DND-41 (cell line): ENCODE measurements around the gene MVD.

ENCODE experiments used
- ATAC-seq: fragments of 200-7000 bp; cut with Tn5 transposase; 3 replicates; pipeline ENCODE4 v1.9.1; 2021; ENCODE audit warnings: low read depth; ENCODE audit not compliant: insufficient read depth
- DNase-seq: peaks from one replicate; pipeline ENCODE4 v3.0.0-alpha.2; 2020
- H2AFZ ChIP-seq: 2 replicates; pipeline ENCODE4 v1.6.0; 2012; ENCODE audit warnings: low read depth, low read length
- H3K27ac ChIP-seq: 2 replicates; pipeline ENCODE4 v1.5.1; 2012; ENCODE audit warnings: low read length, inconsistent platforms
- H3K27me3 ChIP-seq: fragments of 200-600 bp; sonication (generic); 2 replicates; pipeline ENCODE4 v1.6.0; 2012; ENCODE audit warnings: low read length, mild to moderate bottlenecking, inconsistent platforms; ENCODE audit not compliant: insufficient read depth, poor library complexity
- H3K36me3 ChIP-seq: 2 replicates; pipeline ENCODE4 v1.5.1; 2012; ENCODE audit warnings: low read length, inconsistent platforms; ENCODE audit not compliant: insufficient read depth
- H3K4me1 ChIP-seq: 2 replicates; pipeline ENCODE4 v1.5.1; 2012; ENCODE audit warnings: mild to moderate bottlenecking, low read length; ENCODE audit not compliant: insufficient read depth
- H3K4me2 ChIP-seq: 2 replicates; pipeline ENCODE4 v1.6.0; 2012; ENCODE audit warnings: mild to moderate bottlenecking, moderate library complexity, low read length, inconsistent platforms; ENCODE audit not compliant: insufficient read depth
- H3K4me3 ChIP-seq, 2 experiments: fragments of 200-600 bp in 1 of 2; shearing (Covaris generic) in 1 of 2; 2 replicates each; pipeline ENCODE4 v1.5.1; 2012 to 2016; ENCODE audit warnings: inconsistent platforms in 2 of 2, low read length in 2 of 2, mild to moderate bottlenecking in 2 of 2, low read depth in 1 of 2, moderate library complexity in 1 of 2
- H3K79me2 ChIP-seq: 2 replicates; pipeline ENCODE4 v1.6.0; 2012; ENCODE audit warnings: low read length, inconsistent platforms; ENCODE audit not compliant: insufficient read depth
- H3K9ac ChIP-seq: 2 replicates; pipeline ENCODE4 v1.6.0; 2012; ENCODE audit warnings: low read depth, mild to moderate bottlenecking, inconsistent platforms, low read length, moderate library complexity
- H3K9me3 ChIP-seq: 2 replicates; pipeline ENCODE4 v1.5.1; 2012; ENCODE audit warnings: low read length, moderate library complexity, mild to moderate bottlenecking, inconsistent platforms; ENCODE audit not compliant: insufficient read depth, severe bottlenecking
- H4K20me1 ChIP-seq: 2 replicates; pipeline ENCODE4 v1.6.0; 2012; ENCODE audit warnings: low read length; ENCODE audit not compliant: insufficient read depth
- EZH2 ChIP-seq: IDR thresholded peaks from 3 replicates; pipeline ENCODE4 v1.6.1; 2012; ENCODE audit warnings: borderline replicate concordance, low read depth, mild to moderate bottlenecking, moderate library complexity, low read length, inconsistent platforms; ENCODE audit not compliant: severe bottlenecking
- TF ChIP-seq, protein P1 (sequence below): IDR thresholded peaks from 2 replicates; pipeline ENCODE4 v1.5.1; 2012; ENCODE audit warnings: borderline replicate concordance, low read length, moderate library complexity, mild to moderate bottlenecking; ENCODE audit not compliant: poor library complexity, severe bottlenecking; ENCODE audit errors: extremely low read depth

Gene MVD

DNA sequence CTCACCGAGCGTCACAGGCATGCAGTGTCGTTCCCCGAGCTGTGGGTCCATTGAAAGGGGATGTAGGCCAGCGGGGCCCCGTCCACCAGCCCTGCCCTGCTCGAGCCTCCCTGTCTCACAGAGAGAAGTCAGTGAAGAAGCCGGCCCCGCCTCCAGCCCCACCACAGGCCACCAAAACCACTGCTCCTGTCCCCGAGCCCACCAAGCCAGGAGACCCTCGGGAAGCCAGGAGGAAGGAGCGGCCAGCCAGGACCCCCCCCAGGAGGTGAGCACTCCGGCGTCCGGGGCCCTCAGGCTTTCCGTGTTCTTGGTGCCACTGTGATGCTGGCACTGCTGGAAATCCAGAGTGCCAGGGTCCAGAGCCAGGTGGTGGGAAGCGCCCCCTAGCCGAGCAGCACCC, 38.4 kb downstream of the MVD start:
- Histone ChIP-seq H3K27ac (no peak overlapping the region), H3K27me3 (no peaks in the 10 kb centered on the region), H3K9me3 (no peaks in the 10 kb centered on the region), H4K20me1 (peaks cover 39% of the 10 kb centered on the region), H3K4me1 (no peaks in the 10 kb centered on the region), H3K4me3 (no peak overlapping the region), H3K9ac (no peak overlapping the region), H3K4me2 (no peak overlapping the region), H2AFZ (no peak overlapping the region), H3K79me2 (peaks cover 6% of the 10 kb centered on the region; the same call in 1 of the 2 replicates), H3K36me3 (peaks cover 86% of the 10 kb centered on the region)
- ATAC-seq (no peak), DNase-seq (no peak)
- no peak for TF ChIP-seq EZH2
- TF ChIP-seq, protein P1, sequence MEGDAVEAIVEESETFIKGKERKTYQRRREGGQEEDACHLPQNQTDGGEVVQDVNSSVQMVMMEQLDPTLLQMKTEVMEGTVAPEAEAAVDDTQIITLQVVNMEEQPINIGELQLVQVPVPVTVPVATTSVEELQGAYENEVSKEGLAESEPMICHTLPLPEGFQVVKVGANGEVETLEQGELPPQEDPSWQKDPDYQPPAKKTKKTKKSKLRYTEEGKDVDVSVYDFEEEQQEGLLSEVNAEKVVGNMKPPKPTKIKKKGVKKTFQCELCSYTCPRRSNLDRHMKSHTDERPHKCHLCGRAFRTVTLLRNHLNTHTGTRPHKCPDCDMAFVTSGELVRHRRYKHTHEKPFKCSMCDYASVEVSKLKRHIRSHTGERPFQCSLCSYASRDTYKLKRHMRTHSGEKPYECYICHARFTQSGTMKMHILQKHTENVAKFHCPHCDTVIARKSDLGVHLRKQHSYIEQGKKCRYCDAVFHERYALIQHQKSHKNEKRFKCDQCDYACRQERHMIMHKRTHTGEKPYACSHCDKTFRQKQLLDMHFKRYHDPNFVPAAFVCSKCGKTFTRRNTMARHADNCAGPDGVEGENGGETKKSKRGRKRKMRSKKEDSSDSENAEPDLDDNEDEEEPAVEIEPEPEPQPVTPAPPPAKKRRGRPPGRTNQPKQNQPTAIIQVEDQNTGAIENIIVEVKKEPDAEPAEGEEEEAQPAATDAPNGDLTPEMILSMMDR, result no peak

DNA sequence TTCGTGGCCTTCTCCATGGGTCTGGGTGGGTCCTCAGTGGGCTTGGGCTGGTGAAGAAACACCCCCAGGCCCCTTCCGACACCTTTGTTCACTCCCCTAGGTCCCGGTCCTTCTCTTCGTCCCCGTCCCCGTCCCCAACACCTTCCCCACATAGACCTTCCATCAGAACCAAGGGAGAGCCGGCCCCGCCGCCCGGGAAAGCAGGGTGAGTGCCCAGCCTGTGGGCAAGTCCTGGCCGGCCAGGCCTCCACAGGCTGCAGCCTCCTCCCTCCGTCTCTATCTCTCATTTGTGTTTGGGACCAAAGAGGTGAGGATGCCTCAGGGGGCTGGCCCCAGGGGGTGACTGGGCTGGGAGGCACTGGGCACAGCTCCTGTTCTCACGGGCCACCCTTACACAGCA, 39.0 kb downstream of the MVD start:
- Histone ChIP-seq H3K9me3 (no peaks in the 10 kb centered on the region), H3K27me3 (no peaks in the 10 kb centered on the region), H3K4me1 (no peaks in the 10 kb centered on the region), H4K20me1 (peaks cover 44% of the 10 kb centered on the region), H3K4me2 (no peak overlapping the region), H3K27ac (no peak overlapping the region), H3K36me3 (peaks cover 89% of the 10 kb centered on the region), H3K4me3 (no peak overlapping the region), H3K79me2 (peaks cover 12% of the 10 kb centered on the region), H3K9ac (no peak overlapping the region), H2AFZ (no peak overlapping the region)
- no peak for TF ChIP-seq EZH2
- ATAC-seq (no peak), DNase-seq (no peak)

DNA sequence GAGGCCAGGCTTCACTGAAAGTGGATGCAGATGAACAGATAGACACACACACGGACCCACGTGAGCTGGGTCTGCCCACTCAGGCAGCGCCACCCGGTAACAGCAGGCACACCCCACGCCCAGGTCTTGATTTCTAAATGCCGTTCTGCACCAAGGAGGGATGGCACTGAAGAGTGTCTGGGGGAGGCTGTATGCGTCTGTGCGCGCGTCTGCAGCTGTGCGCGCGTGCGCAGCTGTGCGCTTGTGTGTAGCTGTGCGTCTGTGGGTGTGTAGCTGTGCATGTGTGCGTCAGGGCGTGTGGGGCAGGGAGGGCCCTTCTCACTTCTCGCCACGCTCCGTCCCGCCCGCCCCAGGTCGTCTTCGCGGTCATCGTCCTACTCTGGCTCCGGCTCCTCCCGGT, 40.0 kb downstream of the MVD start:
- Histone ChIP-seq H3K4me2 (no peak overlapping the region), H3K27ac (no peak overlapping the region), H3K27me3 (no peaks in the 10 kb centered on the region), H2AFZ (no peak overlapping the region), H3K79me2 (peaks cover 21% of the 10 kb centered on the region), H3K9ac (no peak overlapping the region), H3K4me1 (no peaks in the 10 kb centered on the region), H4K20me1 (peaks cover 53% of the 10 kb centered on the region), H3K36me3 (peaks cover 89% of the 10 kb centered on the region), H3K9me3 (no peaks in the 10 kb centered on the region), H3K4me3 (no peak overlapping the region)
- no peak for DNase-seq
- ATAC-seq, result no peak
- TF ChIP-seq EZH2, result no peak
- TF ChIP-seq, protein P1, result no peak

DNA sequence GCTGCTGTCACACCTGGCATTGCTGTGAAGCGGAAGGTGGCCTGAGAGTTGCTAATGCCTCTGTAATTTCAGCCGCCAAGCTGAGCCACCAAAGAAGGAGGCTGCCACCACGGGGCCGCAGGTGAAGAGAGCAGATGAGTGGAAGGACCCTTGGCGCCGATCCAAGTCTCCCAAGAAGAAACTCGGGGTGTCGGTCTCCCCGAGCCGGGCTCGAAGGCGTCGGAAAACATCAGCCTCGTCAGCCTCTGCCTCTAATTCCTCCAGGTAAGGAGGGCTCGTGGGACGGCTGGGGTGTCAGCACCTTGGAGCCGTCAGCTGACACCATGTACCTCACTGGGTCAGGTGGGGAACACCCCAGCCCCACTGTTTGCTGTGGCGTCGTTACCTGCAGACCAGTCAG, 40.8 kb downstream of the MVD start:
- Histone ChIP-seq H3K36me3 (peaks cover 89% of the 10 kb centered on the region), H3K4me2 (no peak overlapping the region), H3K27me3 (no peaks in the 10 kb centered on the region), H3K27ac (no peak overlapping the region), H2AFZ (no peak overlapping the region), H3K79me2 (peaks cover 28% of the 10 kb centered on the region), H3K4me3 (no peak overlapping the region), H3K9me3 (no peaks in the 10 kb centered on the region), H3K4me1 (no peaks in the 10 kb centered on the region), H4K20me1 (peaks cover 56% of the 10 kb centered on the region), H3K9ac (no peak overlapping the region)
- no peak for DNase-seq
- no peak for ATAC-seq
- TF ChIP-seq, protein P1, result no peak
- no peak for TF ChIP-seq EZH2
